HCT116 (cell line): Measurements from ENCODE around the gene SLC44A4. TPM values are rescaled to one million over a fixed set of nuclear protein-coding genes. Genes with fewer than 3 reads are reported as not detected.
A peak's percentile ranks its signal among the peaks of the same experiment; 100 is the strongest.
"Not testable (repeated sequence)": the region's sequence is repeated elsewhere in the genome, so short reads cannot be mapped to it uniquely, and the experiment has no call there.

Source experiments
- ATAC-seq: fragments of 200-7000 bp; cut with Tn5 transposase; 2 replicates; pipeline ENCODE4 v1.9.1; 2020; ENCODE audit warnings: mild to moderate bottlenecking, moderate library complexity
- BruUV-seq: library from RNA; stranded (reverse); fragments of 400-500 nt; replicated peaks from 2 replicates; lab custom pipeline; 2021; lab: Mats Ljungman, UMichigan
- CTCF ChIA-PET: fragments of 300-600 bp; sonication (Branson Sonifier 250); formaldehyde crosslinking; loops from one replicate; lab custom pipeline; 2021; ENCODE audit warnings: antibody characterized with exemption; lab: Charles Lee
- POLR2A ChIA-PET: fragments of 300-600, 350-600 bp; sonication (Branson Sonifier 250); formaldehyde crosslinking; loops from one replicate; lab custom pipeline; 2021; ENCODE audit warnings: antibody characterized with exemption; lab: Charles Lee
- RAD21 ChIA-PET, 2 experiments: fragments of 300-600 bp; sonication (Branson Sonifier 250); formaldehyde crosslinking; loops; one replicate each; lab custom pipeline; 2023; ENCODE audit warnings: low total read pairs in 2 of 2; ENCODE audit not compliant: uncharacterized antibody in 2 of 2, unreplicated experiment in 2 of 2, low non-redundant PET in 1 of 2; lab: Charles Lee
- DNase-seq: peaks from one replicate; pipeline ENCODE4 v3.0.0-alpha.2; 2010; ENCODE audit warnings: low read depth, low spot score
- H2AFZ ChIP-seq: fragments of 200-600 bp; shearing (Covaris generic), sonication (generic); 2 replicates; pipeline ENCODE4 v1.6.1; 2017; ENCODE audit warnings: low read depth, mixed run types, mixed read lengths, antibody characterized with exemption, low read length; ENCODE audit not compliant: poor library complexity, severe bottlenecking
- H3K27ac ChIP-seq: 2 replicates; pipeline ENCODE4 v1.5.1; 2012; ENCODE audit warnings: low read depth, low read length
- H3K27me3 ChIP-seq: fragments of 200-600 bp; sonication (generic); 2 replicates; pipeline ENCODE4 v1.6.1; 2016; ENCODE audit warnings: mixed run types, low read length, mixed read lengths; ENCODE audit not compliant: insufficient read depth
- H3K36me3 ChIP-seq, 2 experiments: fragments of 200-500 bp in 1 of 2; fragments of 200-600 bp in 1 of 2; sonication (Bioruptor generic) in 1 of 2; sonication (generic) in 1 of 2; 2 replicates each; pipeline versions ENCODE4 v1.5.1 to v1.6.1; 2014 to 2016; ENCODE audit warnings: low read length in 2 of 2, inconsistent platforms in 1 of 2, mixed read lengths in 1 of 2, mixed run types in 1 of 2; ENCODE audit not compliant: insufficient read depth in 2 of 2, control insufficient read depth in 1 of 2
- H3K4me1 ChIP-seq, 2 experiments: fragments of 200-600 bp in 1 of 2; sonication (generic) in 1 of 2; 2 replicates each; pipeline versions ENCODE4 v1.5.1 to v1.6.1; 2012 to 2017; ENCODE audit warnings: low read length in 2 of 2, inconsistent platforms in 1 of 2, mild to moderate bottlenecking in 1 of 2, mixed read lengths in 1 of 2, mixed run types in 1 of 2, moderate library complexity in 1 of 2; ENCODE audit not compliant: insufficient read depth in 2 of 2, control insufficient read depth in 1 of 2
- H3K4me2 ChIP-seq: fragments of 200-600 bp; sonication (generic); 2 replicates; pipeline ENCODE4 v1.6.1; 2017; ENCODE audit warnings: mixed run types, low read length, mixed read lengths
- H3K4me3 ChIP-seq, 2 experiments: fragments of 200-600 bp in 1 of 2; sonication (generic) in 1 of 2; replicated peaks in 1 of 2; 2 replicates each; pipeline ENCODE4 v1.5.1; 2011 to 2016; ENCODE audit warnings: low read length in 2 of 2, control low read depth in 1 of 2, low read depth in 1 of 2, mild to moderate bottlenecking in 1 of 2, mixed read lengths in 1 of 2, mixed run types in 1 of 2
- H3K79me2 ChIP-seq: fragments of 200-600 bp; sonication (generic); 2 replicates; pipeline ENCODE4 v1.6.1; 2017; ENCODE audit warnings: mild to moderate bottlenecking, mixed run types, low read length, moderate library complexity, mixed read lengths; ENCODE audit not compliant: insufficient read depth
- H3K9ac ChIP-seq: fragments of 200-600 bp; sonication (generic); 2 replicates; pipeline ENCODE4 v1.6.1; 2016; ENCODE audit warnings: low read length, mixed read lengths
- H3K9me2 ChIP-seq: fragments of 200-600 bp; sonication (generic), shearing (Covaris generic); 2 replicates; pipeline ENCODE4 v1.6.1; 2017; ENCODE audit warnings: mixed run types, mild to moderate bottlenecking, moderate library complexity; ENCODE audit not compliant: insufficient read depth
- H3K9me3 ChIP-seq, 2 experiments: fragments of 200-500 bp in 1 of 2; fragments of 200-600 bp in 1 of 2; sonication (Bioruptor generic) in 1 of 2; sonication (generic) in 1 of 2; 2 replicates each; pipeline ENCODE4 v1.6.1; 2014 to 2017; ENCODE audit warnings: low read length in 2 of 2, mixed read lengths in 2 of 2, inconsistent platforms in 1 of 2, low read depth in 1 of 2, mild to moderate bottlenecking in 1 of 2, mixed run types in 1 of 2, moderate library complexity in 1 of 2; ENCODE audit not compliant: control insufficient read depth in 1 of 2, insufficient read depth in 1 of 2
- H4K20me1 ChIP-seq: fragments of 200-600 bp; sonication (generic), shearing (Covaris generic); 2 replicates; pipeline ENCODE4 v1.6.1; 2017; ENCODE audit warnings: mixed run types, mild to moderate bottlenecking, moderate library complexity; ENCODE audit not compliant: insufficient read depth
- CBX3 ChIP-seq: IDR thresholded peaks from 2 replicates; pipeline ENCODE4 v1.6.1; 2012; ENCODE audit warnings: low read depth
- EZH2 ChIP-seq: fragments of 200-600 bp; sonication (generic); IDR thresholded peaks from 2 replicates; pipeline ENCODE4 v1.6.1; 2017; ENCODE audit warnings: antibody characterized with exemption, mixed run types
- FOSL1 ChIP-seq: IDR thresholded peaks from 2 replicates; pipeline ENCODE4 v1.6.1; 2012; ENCODE audit warnings: low read depth
- POLR2A ChIP-seq: IDR thresholded peaks from 2 replicates; pipeline ENCODE4 v1.7.0; 2011; ENCODE audit warnings: borderline replicate concordance; ENCODE audit not compliant: insufficient read depth, insufficient read length; ENCODE audit errors: extremely low read depth
- POLR2AphosphoS5 ChIP-seq: IDR thresholded peaks from 2 replicates; pipeline ENCODE4 v1.6.1; 2011; ENCODE audit warnings: mild to moderate bottlenecking, low read depth, low read length, moderate library complexity
- SP1 ChIP-seq: IDR thresholded peaks from 2 replicates; pipeline ENCODE4 v1.6.1; 2012; ENCODE audit warnings: low read depth
- ZFX ChIP-seq: fragments of 450-650 bp; IDR thresholded peaks from 2 replicates; pipeline ENCODE4 v1.6.1; 2017
- intact Hi-C: fragments of 100-400 bp; cut with micrococcal nuclease; formaldehyde crosslinking; loops from 2 replicates; pipeline ENCODE4 v1.10.0; 2022
- total RNA-seq: library from RNA; stranded (reverse); gene quantifications from one replicate; pipeline ENCODE4 v1.2.1, GENCODE V29; 2021; ENCODE audit not compliant: unreplicated experiment

The SLC44A4 gene
- total RNA-seq, 1 experiment from 2014 or later, result 0.74 TPM

- H3K9me2 ChIP-seq, result no peaks in the 10 kb centered on the region
- peak overlapping the region; percentile 74 for H3K9ac ChIP-seq
- H3K79me2 ChIP-seq, result no peaks in the 10 kb centered on the region
- no peaks in the 10 kb centered on the region for H3K36me3 ChIP-seq
- H3K4me2 ChIP-seq, result peak overlapping the region; percentile 91
- intact Hi-C loops, result no loop called here
- DNase-seq, result no peak
- H3K4me1 ChIP-seq, result peaks cover 63 to 73% of the 10 kb centered on the region in 2 experiments
- ChIA-PET RAD21 (no interaction called here), POLR2A (interaction anchor here (1.0 to 4.9 kb wide), 3 partner anchors 10 to 83 kb away, joined by 3 to 19 read pairs (median 4); partner anchors contain the start of genes LSM2 and MSH5), CTCF (no interaction called here)
- no peaks in the 10 kb centered on the region for H3K9me3 ChIP-seq
- no peak for TF ChIP-seq EZH2
- TF ChIP-seq ZFX, result no peak
- TF ChIP-seq SP1, result no peak
- no peak for TF ChIP-seq POLR2A
- TF ChIP-seq FOSL1, result no peak
- peak overlapping the region; percentile 94 for H3K27ac ChIP-seq
- peak; percentile 34 for ATAC-seq
- no peaks in the 10 kb centered on the region for H4K20me1 ChIP-seq
- H3K4me3 ChIP-seq, result peak overlapping the region; percentile 58 to 65
- H3K27me3 ChIP-seq, result no peaks in the 10 kb centered on the region
- no peak overlapping the region for H2AFZ ChIP-seq
- BruUV-seq, result TSS peak; percentile 94
Observed at GRCh38 chr6:31822036-31822821, 56.6 kb downstream of the SLC44A4 start.

GRCh38 chr6:31821301-31822035 is 57.3 kb downstream of the SLC44A4 start:
- no peaks in the 10 kb centered on the region for H3K9me2 ChIP-seq
- H3K27ac ChIP-seq, result peak overlapping the region; percentile 94
- no peaks in the 10 kb centered on the region for H3K9me3 ChIP-seq
- TF ChIP-seq POLR2AphosphoS5, result peak; percentile 39; the same call in 1 of the 2 replicates
- no peak for TF ChIP-seq CBX3
- peak; percentile 51 for TF ChIP-seq POLR2A
- TF ChIP-seq, all 23 proteins: peak for 2
- ChIA-PET RAD21 (no interaction called here), POLR2A (interaction anchor here (1.0 to 4.9 kb wide), 3 partner anchors 9 to 82 kb away, joined by 3 to 19 read pairs (median 4); partner anchors contain the start of genes LSM2 and MSH5), CTCF (no interaction called here)
- intact Hi-C loops, result no loop called here
- H3K36me3 ChIP-seq, result no peaks in the 10 kb centered on the region
- H3K9ac ChIP-seq, result peak overlapping the region; percentile 74
- DNase-seq, result no peak
- TSS peak; percentile 71 for BruUV-seq
- ATAC-seq, result peak; percentile 58
- no peaks in the 10 kb centered on the region for H3K79me2 ChIP-seq
- H3K4me2 ChIP-seq, result peak overlapping the region; percentile 91
- H3K4me3 ChIP-seq, result peak overlapping the region; percentile 58 to 65
- no peaks in the 10 kb centered on the region for H4K20me1 ChIP-seq
- H3K4me1 ChIP-seq, result peaks cover 61 to 67% of the 10 kb centered on the region in 2 experiments
- no peak overlapping the region for H2AFZ ChIP-seq
- no peaks in the 10 kb centered on the region for H3K27me3 ChIP-seq

- H2AFZ ChIP-seq, intact Hi-C loops, H3K36me3 ChIP-seq, H3K27ac ChIP-seq, BruUV-seq, DNase-seq, H3K4me3 ChIP-seq, RAD21 ChIA-PET, H3K9me2 ChIP-seq, CTCF ChIA-PET, H4K20me1 ChIP-seq, H3K79me2 ChIP-seq, H3K9me3 ChIP-seq, ATAC-seq, H3K27me3 ChIP-seq, H3K9ac ChIP-seq: not testable (repeated sequence)
- peak overlapping the region; percentile 91; the same call in 1 of the 2 replicates for H3K4me2 ChIP-seq
- peaks cover 50 to 57% of the 10 kb centered on the region in 2 experiments for H3K4me1 ChIP-seq
- POLR2A ChIA-PET, result interaction anchor here (4.9 kb wide), 1 partner anchor 13 kb away, joined by 19 read pairs; the partner anchor contains the start of gene LSM2
Observed at GRCh38 chr6:31820399-31820798, 58.4 kb downstream of the SLC44A4 start.
